GM12874 (cell line): Measurements from ENCODE around the gene ZNF775.

ENCODE experiments used
- CTCF ChIP-seq: IDR thresholded peaks from 2 replicates; pipeline ENCODE4 v1.5.1; 2011; ENCODE audit warnings: low read depth, mild to moderate bottlenecking, control low read depth, low read length, moderate library complexity; ENCODE audit not compliant: insufficient read depth

Gene ZNF775

GRCh38 chr7:150388306-150388705, 9.2 kb downstream of the ZNF775 start:
- no peak for TF ChIP-seq CTCF

GRCh38 chr7:150388709-150389531, 9.8 kb downstream of the ZNF775 start:
- no peak for TF ChIP-seq CTCF

- no peak for TF ChIP-seq CTCF
These were observed 10.3 kb downstream of the ZNF775 start for GRCh38 chr7:150389532-150389816.

GRCh38 chr7:150390205-150390604, 11.1 kb downstream of the ZNF775 start:
- TF ChIP-seq CTCF, result no peak

- no peak for TF ChIP-seq CTCF
These were observed 14.2 kb downstream of the ZNF775 start for GRCh38 chr7:150393325-150393724.

- TF ChIP-seq CTCF, result no peak
These were observed 17.3 kb downstream of the ZNF775 start for GRCh38 chr7:150396426-150396825.

- TF ChIP-seq CTCF, result no peak
These were observed 17.7 kb downstream of the ZNF775 start for GRCh38 chr7:150396851-150397260.
